ENCODE results near the gene MYZAP.
A peak's percentile ranks its signal among the peaks of the same experiment; 100 is the strongest.

MYZAP gene

GRCh38 chr15:57697588-57697987, 105.9 kb downstream of the MYZAP start:
- Histone ChIP-seq H3K4me3 (ENCODE audit: low read depth in 1 of 2, low read length in 2 of 2) (no peak overlapping the region), H3K27me3 (ENCODE audit: insufficient read depth, low read length, poor library complexity) (peaks cover 12% of the 10 kb centered on the region), H4K20me1 (ENCODE audit: insufficient read depth, low read length) (no peaks in the 10 kb centered on the region), H3K9ac (ENCODE audit: low read depth, low read length) (no peak overlapping the region), H3K27ac (ENCODE audit: low read length) (no peak overlapping the region), H3K4me1 (ENCODE audit: insufficient read depth, low read length) (peaks cover under 1% of the 10 kb centered on the region; the same call in 1 of the 2 replicates), H2AFZ (ENCODE audit: low read depth, low read length) (no peak overlapping the region), H3K4me2 (ENCODE audit: insufficient read depth, low read length) (no peak overlapping the region), H3K36me3 (ENCODE audit: insufficient read depth, low read length) (no peaks in the 10 kb centered on the region), H3K9me3 (ENCODE audit: insufficient read depth, low read length, severe bottlenecking) (no peaks in the 10 kb centered on the region), H3K79me2 (ENCODE audit: insufficient read depth, low read length) (no peaks in the 10 kb centered on the region)
- no peak for DNase-seq
- TF ChIP-seq EZH2 (IDR thresholded peaks at IDR 0.05; ENCODE audit: borderline replicate concordance, low read depth, low read length, severe bottlenecking) = no peak
- no peak for TF ChIP-seq CTCF (IDR thresholded peaks at IDR 0.05; ENCODE audit: borderline replicate concordance, extremely low read depth, low read length, poor library complexity, severe bottlenecking)
- ATAC-seq (ENCODE audit: insufficient read depth, low read depth) = no peak

- Histone ChIP-seq H3K4me3 (ENCODE audit: low read depth in 1 of 2, low read length in 2 of 2) (no peak overlapping the region), H3K9ac (ENCODE audit: low read depth, low read length) (no peak overlapping the region), H3K9me3 (ENCODE audit: insufficient read depth, low read length, severe bottlenecking) (no peaks in the 10 kb centered on the region), H4K20me1 (ENCODE audit: insufficient read depth, low read length) (no peaks in the 10 kb centered on the region), H3K27me3 (ENCODE audit: insufficient read depth, low read length, poor library complexity) (peaks cover 12% of the 10 kb centered on the region), H3K4me1 (ENCODE audit: insufficient read depth, low read length) (peaks cover 7% of the 10 kb centered on the region), H2AFZ (ENCODE audit: low read depth, low read length) (no peak overlapping the region), H3K79me2 (ENCODE audit: insufficient read depth, low read length) (no peaks in the 10 kb centered on the region), H3K27ac (ENCODE audit: low read length) (no peak overlapping the region), H3K36me3 (ENCODE audit: insufficient read depth, low read length) (no peaks in the 10 kb centered on the region), H3K4me2 (ENCODE audit: insufficient read depth, low read length) (no peak overlapping the region)
- ATAC-seq (ENCODE audit: insufficient read depth, low read depth) = no peak
- no peak for DNase-seq
- TF ChIP-seq EZH2 (IDR thresholded peaks at IDR 0.05; ENCODE audit: borderline replicate concordance, low read depth, low read length, severe bottlenecking) = no peak
- no peak for TF ChIP-seq CTCF (IDR thresholded peaks at IDR 0.05; ENCODE audit: borderline replicate concordance, extremely low read depth, low read length, poor library complexity, severe bottlenecking)
Measured at GRCh38 chr15:57698243-57698642, 106.5 kb downstream of the MYZAP start.

GRCh38 chr15:57698991-57699390, 107.3 kb downstream of the MYZAP start:
- peaks cover 14% of the 10 kb centered on the region for H3K4me1 ChIP-seq (ENCODE audit: insufficient read depth, low read length)
- H3K27me3 ChIP-seq (ENCODE audit: insufficient read depth, low read length, poor library complexity) = peaks cover 12% of the 10 kb centered on the region
- DNase-seq (no peak), ATAC-seq (ENCODE audit: insufficient read depth, low read depth) (no peak)
- H3K4me2 ChIP-seq (ENCODE audit: insufficient read depth, low read length) = no peak overlapping the region
- H3K27ac ChIP-seq (ENCODE audit: low read length) = no peak overlapping the region
- no peaks in the 10 kb centered on the region for H3K9me3 ChIP-seq (ENCODE audit: insufficient read depth, low read length, severe bottlenecking)
- no peaks in the 10 kb centered on the region for H4K20me1 ChIP-seq (ENCODE audit: insufficient read depth, low read length)
- no peak overlapping the region for H3K9ac ChIP-seq (ENCODE audit: low read depth, low read length)
- no peak overlapping the region for H2AFZ ChIP-seq (ENCODE audit: low read depth, low read length)
- TF ChIP-seq EZH2 (IDR thresholded peaks at IDR 0.05; ENCODE audit: borderline replicate concordance, low read depth, low read length, severe bottlenecking) (no peak), CTCF (IDR thresholded peaks at IDR 0.05; ENCODE audit: borderline replicate concordance, extremely low read depth, low read length, poor library complexity, severe bottlenecking) (no peak)
- H3K4me3 ChIP-seq (ENCODE audit: low read depth in 1 of 2, low read length in 2 of 2) = no peak overlapping the region
- H3K36me3 ChIP-seq (ENCODE audit: insufficient read depth, low read length) = no peaks in the 10 kb centered on the region
- no peaks in the 10 kb centered on the region for H3K79me2 ChIP-seq (ENCODE audit: insufficient read depth, low read length)

GRCh38 chr15:57703387-57703786, 111.7 kb downstream of the MYZAP start:
- Histone ChIP-seq H3K9ac (ENCODE audit: low read depth, low read length) (no peak overlapping the region), H3K4me1 (ENCODE audit: insufficient read depth, low read length) (peaks cover 39% of the 10 kb centered on the region), H3K9me3 (ENCODE audit: insufficient read depth, low read length, severe bottlenecking) (no peaks in the 10 kb centered on the region), H3K4me2 (ENCODE audit: insufficient read depth, low read length) (0 out of 2 replicates have a peak overlapping the region, but pooled peaks have one; percentile 3), H3K4me3 (ENCODE audit: low read depth in 1 of 2, low read length in 2 of 2) (no peak overlapping the region), H3K79me2 (ENCODE audit: insufficient read depth, low read length) (peaks cover 25% of the 10 kb centered on the region), H4K20me1 (ENCODE audit: insufficient read depth, low read length) (no peaks in the 10 kb centered on the region), H3K36me3 (ENCODE audit: insufficient read depth, low read length) (no peaks in the 10 kb centered on the region; the same call in 1 of the 2 replicates), H3K27me3 (ENCODE audit: insufficient read depth, low read length, poor library complexity) (peaks cover 3% of the 10 kb centered on the region), H2AFZ (ENCODE audit: low read depth, low read length) (no peak overlapping the region), H3K27ac (ENCODE audit: low read length) (no peak overlapping the region)
- ATAC-seq (ENCODE audit: insufficient read depth, low read depth) (peak; percentile 63), DNase-seq (peak; percentile 34)
- no peak for TF ChIP-seq EZH2 (IDR thresholded peaks at IDR 0.05; ENCODE audit: borderline replicate concordance, low read depth, low read length, severe bottlenecking)
- no peak for TF ChIP-seq CTCF (IDR thresholded peaks at IDR 0.05; ENCODE audit: borderline replicate concordance, extremely low read depth, low read length, poor library complexity, severe bottlenecking)
